ENCODE measurements around the gene SLC22A8. TPM values are rescaled to one million over a fixed set of nuclear protein-coding genes. Genes with fewer than 3 reads are reported as not detected.

Gene SLC22A8
- total and polyA plus RNA-seq, 2 donors (not counting 1 experiment from before 2014, with no cell fraction given), result not detected

GRCh38 chr11:63010934-63011439 is 4.7 kb downstream of the SLC22A8 start:
- Mint-ChIP-seq H3K27ac (no peak overlapping the region), H3K4me1 (no peaks in the 10 kb centered on the region), H3K27me3 (peaks cover 32% of the 10 kb centered on the region), H3K9me3 (ENCODE audit: insufficient read depth) (no peaks in the 10 kb centered on the region), H3K4me3 (no peak overlapping the region)
- Histone ChIP-seq H4K20me1 (ENCODE audit: control insufficient read depth, insufficient read depth, low read length, poor library complexity, severe bottlenecking) (no peaks in the 10 kb centered on the region), H3K4me2 (replicated peaks; ENCODE audit: low read depth, low read length, poor library complexity, severe bottlenecking) (no peak overlapping the region), H3K9me3 (ENCODE audit: control extremely low read depth in 1 of 3, control insufficient read depth in 2 of 3, insufficient read depth in 1 of 3, low read length in 2 of 3) (no peaks in the 10 kb centered on the region), H2AFZ (ENCODE audit: insufficient read depth, low read depth, low read length, poor library complexity, severe bottlenecking) (no peak overlapping the region), H3K4me1 (ENCODE audit: control insufficient read depth in 2 of 2, insufficient read depth in 2 of 2, low read length in 2 of 2) (no peaks in the 10 kb centered on the region), H3K4me3 (ENCODE audit: control extremely low read depth in 1 of 5, extremely low read depth in 1 of 5, insufficient read depth in 1 of 5, low read depth in 2 of 5, low read length in 4 of 5) (no peak overlapping the region), H3K36me3 (replicated peaks in 1 of 2; ENCODE audit: control extremely low read depth in 1 of 2, control insufficient read depth in 1 of 2, extremely low read depth in 1 of 2, insufficient read depth in 2 of 2, low read length in 1 of 2) (no peaks in the 10 kb centered on the region), H3K27me3 (replicated peaks in 1 of 4; ENCODE audit: control extremely low read depth in 1 of 4, control insufficient read depth in 3 of 4, insufficient read depth in 4 of 4, low read length in 3 of 4) (no peaks in the 10 kb centered on the region), H3K9ac (ENCODE audit: low read length) (no peak overlapping the region), H3K79me2 (ENCODE audit: control insufficient read depth, insufficient read depth, low read length) (no peaks in the 10 kb centered on the region), H3K27ac (ENCODE audit: low read length in 2 of 2) (no peak overlapping the region)
- CTCF ChIA-PET, result interaction anchor here (3.3 to 3.5 kb wide), 2 partner anchors 10 to 105 kb away, joined by 12 to 16 read pairs; no protein-coding TSS in a partner anchor
- WGBS (ENCODE audit: insufficient coverage), result 100% methylated on average over 3 of the region's 5 CpGs
- DNase-seq (no peak), ATAC-seq (ENCODE audit: low read depth) (no peak)
- intact Hi-C loops (cut with micrococcal nuclease), result no loop called here
- no peak for TF ChIP-seq CTCF (IDR thresholded peaks at IDR 0.05)
- TF ChIP-seq EZH2 (IDR thresholded peaks at IDR 0.05; ENCODE audit: borderline replicate concordance, insufficient read depth, low read depth, low read length, poor library complexity, severe bottlenecking), result no peak
- POLR2A ChIA-PET, result no interaction called here

GRCh38 chr11:63007920-63008319 is 7.7 kb downstream of the SLC22A8 start:
- POLR2A ChIA-PET, result no interaction called here

More at GRCh38 chr11:63007920-63008319, 7.7 kb downstream of the SLC22A8 start:
- H3K4me3 Mint-ChIP-seq, result no peak overlapping the region
- no peaks in the 10 kb centered on the region for H3K4me1 Mint-ChIP-seq
- Histone ChIP-seq H4K20me1 (ENCODE audit: control insufficient read depth, insufficient read depth, low read length, poor library complexity, severe bottlenecking) (no peaks in the 10 kb centered on the region), H2AFZ (ENCODE audit: insufficient read depth, low read depth, low read length, poor library complexity, severe bottlenecking) (no peak overlapping the region), H3K9ac (ENCODE audit: low read length) (no peak overlapping the region), H3K9me3 (ENCODE audit: control extremely low read depth in 1 of 3, control insufficient read depth in 2 of 3, insufficient read depth in 1 of 3, low read length in 2 of 3) (no peaks in the 10 kb centered on the region), H3K4me1 (ENCODE audit: control insufficient read depth in 2 of 2, insufficient read depth in 2 of 2, low read length in 2 of 2) (no peaks in the 10 kb centered on the region), H3K36me3 (replicated peaks in 1 of 2; ENCODE audit: control extremely low read depth in 1 of 2, control insufficient read depth in 1 of 2, extremely low read depth in 1 of 2, insufficient read depth in 2 of 2, low read length in 1 of 2) (no peaks in the 10 kb centered on the region), H3K4me3 (ENCODE audit: control extremely low read depth in 1 of 5, extremely low read depth in 1 of 5, insufficient read depth in 1 of 5, low read depth in 2 of 5, low read length in 4 of 5) (no peak overlapping the region), H3K27me3 (replicated peaks in 1 of 4; ENCODE audit: control extremely low read depth in 1 of 4, control insufficient read depth in 3 of 4, insufficient read depth in 4 of 4, low read length in 3 of 4) (no peaks in the 10 kb centered on the region), H3K4me2 (replicated peaks; ENCODE audit: low read depth, low read length, poor library complexity, severe bottlenecking) (no peak overlapping the region), H3K27ac (ENCODE audit: low read length in 2 of 2) (no peak overlapping the region), H3K79me2 (ENCODE audit: control insufficient read depth, insufficient read depth, low read length) (no peaks in the 10 kb centered on the region)
- no peak for DNase-seq
- CTCF ChIA-PET, result interaction anchor here (1.0 to 3.5 kb wide), 3 partner anchors 14 to 102 kb away, joined by 4 to 16 read pairs (median 12); no protein-coding TSS in a partner anchor
- H3K9me3 Mint-ChIP-seq (ENCODE audit: insufficient read depth), result no peaks in the 10 kb centered on the region
- H3K27ac Mint-ChIP-seq, result no peak overlapping the region
- TF ChIP-seq EZH2 (IDR thresholded peaks at IDR 0.05; ENCODE audit: borderline replicate concordance, insufficient read depth, low read depth, low read length, poor library complexity, severe bottlenecking) (no peak), CTCF (IDR thresholded peaks at IDR 0.05) (no peak)
- ATAC-seq (ENCODE audit: low read depth), result no peak
- intact Hi-C loops (cut with micrococcal nuclease), result no loop called here
- 88% methylated on average over 5 of the region's 5 CpGs for WGBS (ENCODE audit: insufficient coverage)
- H3K27me3 Mint-ChIP-seq, result peaks cover 21% of the 10 kb centered on the region
